BE2C (cell line): ENCODE results near the gene SMIM35.

Source experiments
- DNase-seq: peaks from one replicate; pipeline ENCODE4 v3.0.0-alpha.2; 2020
- H3K27me3 ChIP-seq: fragments of 250-450 bp; sonication (Bioruptor Pico); 2 replicates; pipeline ENCODE4 v1.5.1; 2020; ENCODE audit warnings: mild to moderate bottlenecking
- H3K36me3 ChIP-seq: fragments of 250-450 bp; sonication (Bioruptor Pico); 2 replicates; pipeline ENCODE4 v1.5.1; 2020; ENCODE audit warnings: mild to moderate bottlenecking
- H3K4me1 ChIP-seq: fragments of 250-450 bp; sonication (Bioruptor Pico); 2 replicates; pipeline ENCODE4 v1.5.1; 2020
- H3K4me3 ChIP-seq: 2 replicates; pipeline ENCODE4 v1.5.1; 2011; ENCODE audit warnings: low read depth, low read length
- H3K9me3 ChIP-seq: fragments of 250-450 bp; sonication (Bioruptor Pico); 2 replicates; pipeline ENCODE4 v1.5.1; 2020
- CTCF ChIP-seq: IDR thresholded peaks from 2 replicates; pipeline ENCODE4 v1.5.1; 2012; ENCODE audit warnings: mild to moderate bottlenecking, low read depth, low read length

SMIM35 gene

DNA sequence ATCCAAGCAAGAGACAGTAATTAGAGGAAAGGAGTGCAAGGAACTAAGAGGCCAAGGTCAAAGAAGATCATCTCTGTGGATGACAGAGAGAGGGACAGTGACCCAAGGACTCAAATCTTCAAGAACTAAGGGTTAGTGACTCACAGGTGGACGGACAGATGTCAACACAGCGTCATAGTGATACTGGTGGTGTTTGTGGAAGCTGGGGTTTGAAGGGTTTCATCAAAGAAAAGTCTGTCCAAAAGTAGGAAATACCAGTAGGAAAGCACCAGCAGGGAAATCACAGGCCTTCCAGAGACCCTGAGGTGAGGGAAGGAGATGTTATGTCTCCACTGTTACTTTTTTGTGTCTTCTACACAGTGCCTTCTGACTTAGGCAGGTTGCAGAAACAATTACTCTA lies 68.4 kb downstream of the SMIM35 start:
- Histone ChIP-seq H3K4me1 (no peaks in the 10 kb centered on the region), H3K9me3 (no peaks in the 10 kb centered on the region; the same call in 1 of the 2 replicates), H3K27me3 (peaks cover 16% of the 10 kb centered on the region), H3K36me3 (no peaks in the 10 kb centered on the region), H3K4me3 (no peak overlapping the region)
- no peak for DNase-seq
- TF ChIP-seq CTCF = no peak

- Histone ChIP-seq H3K27me3 (peaks cover 16% of the 10 kb centered on the region), H3K36me3 (no peaks in the 10 kb centered on the region), H3K9me3 (no peaks in the 10 kb centered on the region; the same call in 1 of the 2 replicates), H3K4me3 (no peak overlapping the region), H3K4me1 (no peaks in the 10 kb centered on the region)
- no peak for TF ChIP-seq CTCF
- no peak for DNase-seq
Observed at GRCh38 chr11:118017631-118018315, 69.0 kb downstream of the SMIM35 start.

DNA sequence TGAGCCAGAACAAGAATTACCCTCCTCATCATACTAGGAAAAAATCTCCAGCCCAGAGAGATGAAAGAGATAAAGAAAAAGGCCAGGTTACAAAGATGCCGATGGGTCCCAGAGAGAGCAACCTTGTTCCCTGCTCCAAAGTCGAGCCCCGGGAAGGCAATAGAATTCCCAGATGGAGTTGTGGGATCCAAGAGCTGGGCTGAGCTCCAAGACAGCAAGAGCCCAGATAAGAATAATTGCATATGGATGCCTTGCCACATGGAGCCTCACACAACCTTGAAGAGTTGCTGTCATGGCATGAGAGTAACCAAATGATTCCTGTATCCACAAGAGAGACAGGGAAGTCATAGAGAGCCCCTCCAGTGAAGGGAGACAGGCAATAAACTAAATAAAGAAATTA lies 69.7 kb downstream of the SMIM35 start:
- TF ChIP-seq CTCF = no peak
- H3K36me3 ChIP-seq = no peaks in the 10 kb centered on the region

DNA sequence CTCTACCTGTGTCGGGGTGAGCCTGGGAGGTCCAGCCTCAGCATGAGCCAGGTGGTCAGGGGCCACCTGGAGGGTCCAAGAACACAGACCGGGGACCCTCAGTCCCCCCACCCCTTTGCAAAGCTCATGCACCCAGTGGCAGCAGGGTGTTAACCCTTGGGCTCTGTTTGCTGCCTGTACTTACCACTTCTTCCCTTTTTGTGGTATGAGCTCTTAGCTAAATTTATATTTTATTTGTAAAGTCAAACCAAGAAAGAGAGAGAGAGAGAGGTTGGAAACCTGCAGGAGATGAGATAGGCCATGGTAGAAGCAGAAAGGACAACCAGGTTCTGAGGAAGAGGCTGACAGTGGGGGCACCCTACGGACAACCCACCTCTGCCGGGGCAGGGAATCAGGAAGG lies 70.7 kb downstream of the SMIM35 start:
- H3K36me3 ChIP-seq = no peaks in the 10 kb centered on the region
- DNase-seq = no peak
- no peak overlapping the region for H3K4me3 ChIP-seq
- peaks cover 16% of the 10 kb centered on the region for H3K27me3 ChIP-seq
- no peak for TF ChIP-seq CTCF
- H3K4me1 ChIP-seq = no peaks in the 10 kb centered on the region
- H3K9me3 ChIP-seq = no peaks in the 10 kb centered on the region; the same call in 1 of the 2 replicates

More for the DNA sequence above, 69.7 kb downstream of the SMIM35 start:
- Histone ChIP-seq H3K9me3 (no peaks in the 10 kb centered on the region; the same call in 1 of the 2 replicates), H3K27me3 (peaks cover 16% of the 10 kb centered on the region), H3K4me1 (no peaks in the 10 kb centered on the region), H3K4me3 (no peak overlapping the region)
- DNase-seq = no peak

GRCh38 chr11:118015385-118015841 lies 71.3 kb downstream of the SMIM35 start:
- no peaks in the 10 kb centered on the region for H3K4me1 ChIP-seq
- peaks cover 16% of the 10 kb centered on the region for H3K27me3 ChIP-seq
- DNase-seq = no peak
- H3K9me3 ChIP-seq = no peaks in the 10 kb centered on the region; the same call in 1 of the 2 replicates
- no peak for TF ChIP-seq CTCF
- no peak overlapping the region for H3K4me3 ChIP-seq
- H3K36me3 ChIP-seq = no peaks in the 10 kb centered on the region

GRCh38 chr11:118014022-118014421 lies 72.7 kb downstream of the SMIM35 start:
- DNase-seq = no peak
- H3K36me3 ChIP-seq = no peaks in the 10 kb centered on the region
- TF ChIP-seq CTCF = no peak
- peaks cover 14% of the 10 kb centered on the region for H3K27me3 ChIP-seq
- no peak overlapping the region for H3K4me3 ChIP-seq
- H3K9me3 ChIP-seq = no peaks in the 10 kb centered on the region; the same call in 1 of the 2 replicates
- H3K4me1 ChIP-seq = no peaks in the 10 kb centered on the region
